ENCODE results near the gene WDFY1.
"Not testable (repeated sequence)": the region's sequence is repeated elsewhere in the genome, so short reads cannot be mapped to it uniquely, and the experiment has no call there.

The WDFY1 gene

GRCh38 chr2:223889229-223889628, 55.9 kb downstream of the WDFY1 start:
- DNase-seq, result no peak

GRCh38 chr2:223888251-223888650, 56.9 kb downstream of the WDFY1 start:
- no peak for DNase-seq

- no peak for DNase-seq
These were observed 58.0 kb downstream of the WDFY1 start for GRCh38 chr2:223887127-223887526.

GRCh38 chr2:223886726-223887125, 58.4 kb downstream of the WDFY1 start:
- DNase-seq, result no peak

- DNase-seq, result no peak
These were observed 60.7 kb downstream of the WDFY1 start for GRCh38 chr2:223884399-223884798.

- DNase-seq, result no peak
These were observed 62.4 kb downstream of the WDFY1 start for GRCh38 chr2:223882715-223883114.

GRCh38 chr2:223880796-223881195, 64.3 kb downstream of the WDFY1 start:
- no peak for DNase-seq

- DNase-seq, result no peak
These were observed 67.3 kb downstream of the WDFY1 start for GRCh38 chr2:223877721-223878410.

- no peak for DNase-seq
These were observed 71.5 kb downstream of the WDFY1 start for GRCh38 chr2:223873672-223874071.

GRCh38 chr2:223872772-223873171, 72.4 kb downstream of the WDFY1 start:
- DNase-seq, result not testable (repeated sequence)

GRCh38 chr2:223871661-223872060, 73.5 kb downstream of the WDFY1 start:
- not testable (repeated sequence) for DNase-seq

- no peak for DNase-seq
These were observed 74.1 kb downstream of the WDFY1 start for GRCh38 chr2:223870840-223871611.

GRCh38 chr2:223868005-223868404, 77.1 kb downstream of the WDFY1 start:
- DNase-seq, result no peak

- no peak for DNase-seq
These were observed 79.1 kb downstream of the WDFY1 start for GRCh38 chr2:223865907-223866508.

- no peak for DNase-seq
These were observed 80.0 kb downstream of the WDFY1 start for GRCh38 chr2:223865124-223865523.

- no peak for DNase-seq
These were observed 81.6 kb downstream of the WDFY1 start for GRCh38 chr2:223863491-223863890.

GRCh38 chr2:223860809-223861738, 84.1 kb downstream of the WDFY1 start:
- peak; percentile 13 for DNase-seq

- no peak for DNase-seq
These were observed 86.1 kb downstream of the WDFY1 start for GRCh38 chr2:223859070-223859469.

- DNase-seq, result no peak
These were observed 88.6 kb downstream of the WDFY1 start for GRCh38 chr2:223856584-223856983.

GRCh38 chr2:223856021-223856420, 89.1 kb downstream of the WDFY1 start:
- DNase-seq, result no peak

GRCh38 chr2:223855426-223855825, 89.7 kb downstream of the WDFY1 start:
- DNase-seq, result no peak

- no peak for DNase-seq
These were observed 90.4 kb downstream of the WDFY1 start for GRCh38 chr2:223854741-223855140.

- DNase-seq, result no peak
These were observed 91.7 kb downstream of the WDFY1 start for GRCh38 chr2:223853425-223853837.
